PC-9 (cell line): ENCODE results near the gene RC3H2. TPM values are rescaled to one million over a fixed set of nuclear protein-coding genes. Genes with fewer than 3 reads are reported as not detected.

Source experiments
- BruUV-seq: library from RNA; stranded (reverse); fragments of 400-500 nt; replicated peaks from 2 replicates; lab custom pipeline; 2021; lab: Mats Ljungman, UMichigan
- CTCF ChIA-PET: fragments of 300-600 bp; sonication (Branson Sonifier 250); formaldehyde crosslinking; loops from one replicate; lab custom pipeline; 2022; ENCODE audit warnings: antibody characterized with exemption; lab: Charles Lee
- POLR2A ChIA-PET: fragments of 300-600 bp; sonication (Branson Sonifier 250); formaldehyde crosslinking; loops from one replicate; lab custom pipeline; 2022; ENCODE audit warnings: antibody characterized with exemption; ENCODE audit not compliant: unreplicated experiment; lab: Charles Lee
- DNase-seq, 2 experiments: peaks; one replicate each; pipeline versions ENCODE4 v3.0.0 to v3.0.0-alpha.2; 2015 to 2022; ENCODE audit warnings: mixed read lengths in 1 of 2
- H2AFZ ChIP-seq: fragments of 200-600 bp; sonication (generic); 2 replicates; pipeline ENCODE4 v1.8.1; 2017; ENCODE audit warnings: antibody characterized with exemption
- H3F3A ChIP-seq: fragments of 200-600 bp; sonication (generic); 2 replicates; pipeline ENCODE4 v1.8.1; 2017; ENCODE audit warnings: antibody characterized with exemption, mild to moderate bottlenecking, low read depth; ENCODE audit not compliant: insufficient read depth
- H3K27ac ChIP-seq: fragments of 200-600 bp; sonication (generic); 2 replicates; pipeline ENCODE4 v1.6.1; 2016; ENCODE audit warnings: mixed run types
- H3K27me3 ChIP-seq: fragments of 200-600 bp; sonication (generic); 2 replicates; pipeline ENCODE4 v1.6.1; 2016; ENCODE audit warnings: low read depth, mixed run types; ENCODE audit not compliant: insufficient read depth
- H3K36me3 ChIP-seq: fragments of 200-600 bp; sonication (generic); 2 replicates; pipeline ENCODE4 v1.6.1; 2016; ENCODE audit warnings: low read depth, mixed run types
- H3K4me1 ChIP-seq: fragments of 200-600 bp; sonication (generic); replicated peaks from 2 replicates; pipeline ENCODE4 v1.6.1; 2016; ENCODE audit warnings: mixed run types; ENCODE audit not compliant: insufficient read depth
- H3K4me2 ChIP-seq: fragments of 200-600 bp; sonication (generic); 2 replicates; pipeline ENCODE4 v1.6.1; 2017; ENCODE audit warnings: mixed run types
- H3K4me3 ChIP-seq: fragments of 200-600 bp; sonication (generic); 2 replicates; pipeline ENCODE4 v1.6.1; 2016; ENCODE audit warnings: mixed run types
- H3K79me2 ChIP-seq: fragments of 200-600 bp; sonication (generic); 2 replicates; pipeline ENCODE4 v1.6.1; 2017; ENCODE audit warnings: low read depth, mixed run types
- H3K9me2 ChIP-seq: fragments of 200-600 bp; sonication (generic); 2 replicates; pipeline ENCODE4 v1.8.1; 2017; ENCODE audit warnings: mild to moderate bottlenecking; ENCODE audit not compliant: insufficient read depth
- H3K9me3 ChIP-seq: fragments of 200-600 bp; sonication (generic); 2 replicates; pipeline ENCODE4 v1.8.1; 2016; ENCODE audit warnings: low read depth; ENCODE audit not compliant: insufficient read depth
- H4K20me1 ChIP-seq: fragments of 200-600 bp; sonication (generic); 2 replicates; pipeline ENCODE4 v1.8.1; 2017; ENCODE audit not compliant: insufficient read depth
- EZH2 ChIP-seq: fragments of 200-600 bp; sonication (generic); IDR thresholded peaks from 2 replicates; pipeline ENCODE4 v1.8.0; 2017; ENCODE audit warnings: antibody characterized with exemption, low read depth
- intact Hi-C: fragments of 100-400 bp; cut with micrococcal nuclease; formaldehyde crosslinking; loops from one replicate; pipeline ENCODE4 v1.10.0; 2022; ENCODE audit not compliant: unreplicated experiment
- total RNA-seq: library from RNA; stranded (reverse); gene quantifications from 2 replicates; pipeline ENCODE4 v1.2.3, GENCODE V29; 2021
- TF ChIP-seq, protein P1 (sequence below): fragments of 200-600 bp; sonication (generic); conservative IDR thresholded peaks from 2 replicates; pipeline ENCODE4 v1.6.1; 2017; ENCODE audit warnings: mixed run types, antibody characterized with exemption, mild to moderate bottlenecking, moderate library complexity

RC3H2 gene
- total RNA-seq, 1 experiment from 2014 or later, result 58.8 TPM

DNA sequence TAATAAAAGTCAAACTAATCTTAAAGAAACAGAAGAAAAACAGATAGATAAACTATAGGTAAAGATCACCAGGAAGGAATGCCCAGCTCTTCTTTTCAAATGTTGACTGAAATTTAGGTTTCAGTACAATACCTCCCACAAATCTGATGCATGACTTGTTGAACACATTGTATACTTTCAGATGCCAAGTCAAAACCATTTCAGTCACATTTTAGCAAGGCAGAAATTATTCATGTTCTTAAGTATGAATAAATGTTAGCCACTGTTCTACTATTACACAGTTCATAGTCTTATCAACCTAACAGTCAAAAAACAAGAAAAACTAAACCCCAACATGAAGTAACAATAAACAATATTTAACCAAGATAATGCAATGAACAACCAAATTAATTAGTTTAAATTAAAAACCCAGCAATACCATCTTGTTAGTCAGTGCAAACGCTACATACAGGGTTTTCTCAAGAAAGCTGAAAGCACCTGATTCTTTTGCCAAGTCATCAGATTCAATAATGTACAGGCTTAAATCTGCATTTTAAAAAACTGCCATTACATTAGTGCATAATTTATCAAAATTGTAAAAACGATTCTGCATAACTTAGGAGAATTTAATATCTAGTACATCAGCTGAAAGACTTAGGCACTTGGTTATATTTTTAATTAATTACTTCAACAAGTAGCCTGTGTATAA is 56.8 kb downstream of the RC3H2 start:
- Histone ChIP-seq H3K4me2 (no peak overlapping the region), H2AFZ (no peak overlapping the region), H3K4me3 (no peak overlapping the region), H4K20me1 (no peaks in the 10 kb centered on the region), H3K9me3 (no peaks in the 10 kb centered on the region), H3F3A (no peaks in the 10 kb centered on the region), H3K27me3 (no peaks in the 10 kb centered on the region), H3K79me2 (no peaks in the 10 kb centered on the region), H3K4me1 (no peaks in the 10 kb centered on the region), H3K9me2 (no peaks in the 10 kb centered on the region), H3K36me3 (peaks cover 2% of the 10 kb centered on the region; the same call in 1 of the 2 replicates), H3K27ac (no peak overlapping the region)
- TF ChIP-seq EZH2, result no peak
- TF ChIP-seq, protein P1, sequence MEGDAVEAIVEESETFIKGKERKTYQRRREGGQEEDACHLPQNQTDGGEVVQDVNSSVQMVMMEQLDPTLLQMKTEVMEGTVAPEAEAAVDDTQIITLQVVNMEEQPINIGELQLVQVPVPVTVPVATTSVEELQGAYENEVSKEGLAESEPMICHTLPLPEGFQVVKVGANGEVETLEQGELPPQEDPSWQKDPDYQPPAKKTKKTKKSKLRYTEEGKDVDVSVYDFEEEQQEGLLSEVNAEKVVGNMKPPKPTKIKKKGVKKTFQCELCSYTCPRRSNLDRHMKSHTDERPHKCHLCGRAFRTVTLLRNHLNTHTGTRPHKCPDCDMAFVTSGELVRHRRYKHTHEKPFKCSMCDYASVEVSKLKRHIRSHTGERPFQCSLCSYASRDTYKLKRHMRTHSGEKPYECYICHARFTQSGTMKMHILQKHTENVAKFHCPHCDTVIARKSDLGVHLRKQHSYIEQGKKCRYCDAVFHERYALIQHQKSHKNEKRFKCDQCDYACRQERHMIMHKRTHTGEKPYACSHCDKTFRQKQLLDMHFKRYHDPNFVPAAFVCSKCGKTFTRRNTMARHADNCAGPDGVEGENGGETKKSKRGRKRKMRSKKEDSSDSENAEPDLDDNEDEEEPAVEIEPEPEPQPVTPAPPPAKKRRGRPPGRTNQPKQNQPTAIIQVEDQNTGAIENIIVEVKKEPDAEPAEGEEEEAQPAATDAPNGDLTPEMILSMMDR, result no peak
- ChIA-PET POLR2A (interaction anchor here (0.5 kb wide), 1 partner anchor 21 kb away, joined by 8 read pairs; no protein-coding TSS in a partner anchor), CTCF (no interaction called here)
- BruUV-seq, result no TSS peak
- intact Hi-C loops, result no loop called here
- DNase-seq, result no peak

DNA sequence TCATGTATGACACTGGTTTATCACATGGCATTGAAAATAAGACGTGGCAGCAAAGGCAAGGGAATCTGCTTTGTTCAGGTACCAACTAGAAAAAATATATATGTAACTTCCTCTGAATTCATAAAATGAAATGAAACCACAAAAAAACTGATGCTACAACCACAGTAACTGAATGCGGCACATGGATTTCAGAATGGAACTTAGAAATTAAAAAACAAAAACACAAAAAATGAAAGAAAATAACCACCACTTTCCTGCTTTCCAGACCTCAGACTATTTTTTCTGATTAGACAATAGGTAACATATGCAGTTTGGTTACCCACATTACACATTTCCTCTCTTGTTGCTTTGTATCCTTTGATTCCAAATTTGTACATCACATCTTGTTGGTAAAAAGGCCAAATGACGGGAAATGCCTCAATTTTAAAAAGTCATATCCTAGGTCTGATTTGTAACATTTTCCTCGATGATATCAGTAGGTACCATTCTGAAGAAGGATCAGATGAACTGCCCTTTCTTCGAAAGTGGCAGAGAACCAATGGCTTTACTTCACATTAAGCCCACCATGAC is 58.7 kb downstream of the RC3H2 start:
- no peak for DNase-seq
- H3K4me2 ChIP-seq, result no peak overlapping the region
- no peak overlapping the region for H3K27ac ChIP-seq
- intact Hi-C loops, result no loop called here
- H3K9me3 ChIP-seq, result no peaks in the 10 kb centered on the region
- no peaks in the 10 kb centered on the region for H3K36me3 ChIP-seq
- CTCF ChIA-PET, result no interaction called here
- H3K27me3 ChIP-seq, result no peaks in the 10 kb centered on the region
- peaks cover 3% of the 10 kb centered on the region; the same call in 1 of the 2 replicates for H3F3A ChIP-seq
- no peak overlapping the region for H3K4me3 ChIP-seq
- no peak overlapping the region for H2AFZ ChIP-seq
- POLR2A ChIA-PET, result no interaction called here
- TF ChIP-seq, protein P1, result no peak
- no peak for TF ChIP-seq EZH2
- no peaks in the 10 kb centered on the region for H3K79me2 ChIP-seq
- H3K9me2 ChIP-seq, result no peaks in the 10 kb centered on the region
- no peaks in the 10 kb centered on the region for H3K4me1 ChIP-seq
- no peaks in the 10 kb centered on the region for H4K20me1 ChIP-seq
- BruUV-seq, result no TSS peak

DNA sequence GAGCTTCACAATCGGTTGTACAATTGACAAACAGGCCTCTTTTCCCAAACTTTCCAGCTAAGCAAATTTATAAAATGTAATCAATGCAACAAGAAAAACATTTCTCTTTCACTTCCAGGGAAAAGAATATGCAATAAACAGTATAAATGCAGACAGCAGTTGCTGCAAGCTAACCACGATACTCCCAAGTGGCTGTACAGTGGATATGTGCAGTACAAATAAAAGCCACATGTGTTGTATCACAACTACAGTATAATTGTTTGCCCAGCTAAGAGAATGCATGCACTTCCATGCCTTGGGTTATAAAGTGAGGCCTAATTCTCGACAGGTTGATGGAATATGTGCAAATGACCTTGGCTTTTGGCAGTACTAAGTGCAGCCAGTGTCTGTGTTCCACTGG is 60.0 kb downstream of the RC3H2 start:
- intact Hi-C loops, result no loop called here
- no peaks in the 10 kb centered on the region for H3K36me3 ChIP-seq
- H3K4me3 ChIP-seq, result no peak overlapping the region
- H3F3A ChIP-seq, result peaks cover 3% of the 10 kb centered on the region; the same call in 1 of the 2 replicates
- H3K27me3 ChIP-seq, result no peaks in the 10 kb centered on the region
- TF ChIP-seq, protein P1, result no peak
- no peak for TF ChIP-seq EZH2
- ChIA-PET POLR2A (interaction anchor here (0.7 kb wide), 1 partner anchor 91 kb away, joined by 4 read pairs; no protein-coding TSS in a partner anchor), CTCF (no interaction called here)
- H3K9me3 ChIP-seq, result no peaks in the 10 kb centered on the region
- H4K20me1 ChIP-seq, result no peaks in the 10 kb centered on the region
- BruUV-seq, result no TSS peak
- no peak overlapping the region for H3K4me2 ChIP-seq
- H3K79me2 ChIP-seq, result no peaks in the 10 kb centered on the region
- no peaks in the 10 kb centered on the region for H3K9me2 ChIP-seq
- H3K4me1 ChIP-seq, result no peaks in the 10 kb centered on the region
- no peak overlapping the region for H2AFZ ChIP-seq
- DNase-seq, result no peak
- H3K27ac ChIP-seq, result no peak overlapping the region
